Endothelial cell of umbilical vein (primary cell): Measurements from ENCODE around the gene ADRA2C. TPM values are rescaled to one million over a fixed set of nuclear protein-coding genes. Genes with fewer than 3 reads are reported as not detected.

Source experiments
- BruUV-seq: library from RNA; stranded (reverse); fragments of 400-500 nt; replicated peaks from 2 replicates; lab custom pipeline; 2021; lab: Mats Ljungman, UMichigan
- CTCF ChIA-PET: fragments of 300-600, 350-600 bp; sonication (Branson Sonifier 250); formaldehyde crosslinking; loops from one replicate; lab custom pipeline; 2021; ENCODE audit warnings: antibody characterized with exemption, inconsistent platforms; lab: Charles Lee
- POLR2A ChIA-PET: fragments of 300-600, 350-600 bp; sonication (Branson Sonifier 250); formaldehyde crosslinking; loops from one replicate; lab custom pipeline; 2021; ENCODE audit warnings: antibody characterized with exemption, inconsistent platforms; lab: Charles Lee
- DNase-seq: peaks from one replicate; pipeline ENCODE4 v3.0.0-alpha.2; 2011; ENCODE audit warnings: low read depth, low spot score
- FAIRE-seq: peaks from 2 replicates; lab custom pipeline; 2011; peaks lifted over from hg19 to GRCh38; lab: Jason Lieb, UNC
- H2AFZ ChIP-seq: 2 replicates; pipeline ENCODE4 v1.6.0; 2012; ENCODE audit warnings: low read depth, low read length, control low read depth, inconsistent platforms
- H3K27ac ChIP-seq: 2 replicates; pipeline ENCODE4 v1.5.1; 2011; ENCODE audit warnings: low read depth, mild to moderate bottlenecking, control low read depth, low read length, moderate library complexity; ENCODE audit not compliant: insufficient read depth
- H3K27me3 ChIP-seq, 2 experiments: 2 replicates each; pipeline versions ENCODE4 v1.6.0 to v1.6.1; 2011; ENCODE audit warnings: low read length in 2 of 2, mixed read lengths in 1 of 2; ENCODE audit not compliant: control insufficient read depth in 2 of 2, insufficient read depth in 2 of 2
- H3K36me3 ChIP-seq, 2 experiments: 2 replicates in 1 of 2; 3 replicates in 1 of 2; pipeline ENCODE4 v1.5.1; 2011; ENCODE audit warnings: low read length in 2 of 2, mild to moderate bottlenecking in 1 of 2, moderate library complexity in 1 of 2; ENCODE audit not compliant: control insufficient read depth in 2 of 2, insufficient read depth in 2 of 2; ENCODE audit errors: extremely low read depth in 1 of 2
- H3K4me1 ChIP-seq: 3 replicates; pipeline ENCODE4 v1.5.1; 2011; ENCODE audit warnings: mild to moderate bottlenecking, low read length; ENCODE audit not compliant: control insufficient read depth, insufficient read depth; ENCODE audit errors: extremely low read depth
- H3K4me2 ChIP-seq: 2 replicates; pipeline ENCODE4 v1.6.1; 2011; ENCODE audit warnings: low read length, control low read depth, mixed read lengths; ENCODE audit not compliant: insufficient read depth
- H3K4me3 ChIP-seq, 3 experiments: fragments of 200-600 bp in 1 of 3; sonication (generic), shearing (Covaris generic) in 1 of 3; replicated peaks in 1 of 3; 2 replicates each; pipeline ENCODE4 v1.5.1; 2011 to 2016; ENCODE audit warnings: control low read depth in 3 of 3, low read length in 3 of 3, mild to moderate bottlenecking in 2 of 3, inconsistent platforms in 1 of 3, low read depth in 1 of 3, moderate library complexity in 1 of 3; ENCODE audit not compliant: insufficient read depth in 1 of 3
- H3K79me2 ChIP-seq: 2 replicates; pipeline ENCODE4 v1.6.0; 2012; ENCODE audit warnings: low read length, inconsistent platforms; ENCODE audit not compliant: control insufficient read depth, insufficient read depth
- H3K9ac ChIP-seq: replicated peaks from 2 replicates; pipeline ENCODE3; 2011; ENCODE audit warnings: low read length, control low read depth; ENCODE audit not compliant: insufficient read depth; ENCODE audit errors: extremely low read depth
- H3K9me1 ChIP-seq: replicated peaks from 3 replicates; pipeline ENCODE4 v1.6.0; 2011; ENCODE audit warnings: mild to moderate bottlenecking, low read length; ENCODE audit not compliant: control insufficient read depth, insufficient read depth; ENCODE audit errors: extremely low read depth
- H3K9me3 ChIP-seq: replicated peaks from 2 replicates; pipeline ENCODE4 v1.5.1; 2012; ENCODE audit warnings: low read length, inconsistent platforms; ENCODE audit not compliant: control insufficient read depth, insufficient read depth
- H4K20me1 ChIP-seq: replicated peaks from 2 replicates; pipeline ENCODE3; 2011; ENCODE audit warnings: mild to moderate bottlenecking, low read length; ENCODE audit not compliant: control insufficient read depth, insufficient read depth; ENCODE audit errors: extremely low read depth
- EZH2 ChIP-seq: IDR thresholded peaks from 2 replicates; pipeline ENCODE4 v1.6.1; 2012; ENCODE audit warnings: borderline replicate concordance, low read depth, mild to moderate bottlenecking, moderate library complexity, low read length, inconsistent platforms; ENCODE audit not compliant: severe bottlenecking
- JUN ChIP-seq: IDR thresholded peaks from 2 replicates; pipeline ENCODE4 v1.6.1; 2011; ENCODE audit warnings: borderline replicate concordance, low read depth; ENCODE audit not compliant: insufficient read length, insufficient read depth
- MYC ChIP-seq: IDR thresholded peaks from one replicate; pipeline ENCODE4 v1.6.1; 2011; ENCODE audit warnings: mild to moderate bottlenecking, low read depth, low read length
- POLR2AphosphoS5 ChIP-seq: IDR thresholded peaks from 2 replicates; pipeline ENCODE4 v1.6.1; 2012; ENCODE audit warnings: low read depth, mild to moderate bottlenecking, control low read depth, low read length, moderate library complexity; ENCODE audit not compliant: insufficient read depth
- dilution Hi-C: fragments of 300-500 bp; cut with MboI; formaldehyde crosslinking; loops from one replicate; pipeline ENCODE4 v1.15.0; 2019; ENCODE audit warnings: low sequenced_read_pairs; ENCODE audit not compliant: extremely low pct_ligation_motif_present
- intact Hi-C: fragments of 100-400 bp; cut with micrococcal nuclease; formaldehyde crosslinking; loops from one replicate; pipeline ENCODE4 v1.10.0; 2022
- polyA plus RNA-seq, 4 experiments: library from polyadenylated mRNA; depleted of rRNA in 3 of 4; stranded (reverse) in 3 of 4; unstranded in 1 of 4; fragments of >200 nt; gene quantifications; 2 replicates each; pipeline versions ENCODE4 v1.2.1 to v1.2.3, GENCODE V29; 2011 to 2012; ENCODE audit warnings: missing spikeins in 1 of 4
- total RNA-seq: library from RNA; stranded (reverse); gene quantifications from 2 replicates; pipeline ENCODE4 v1.2.3, GENCODE V29; 2021

Gene ADRA2C
- total and polyA plus RNA-seq, 2 donors (not counting 3 experiments of a cell fraction or from before 2014, with no cell fraction given), result 0.03 to 0.40 TPM

- H3K9me1 ChIP-seq, result no peaks in the 10 kb centered on the region
- no peak overlapping the region for H2AFZ ChIP-seq
- no peaks in the 10 kb centered on the region for H3K9me3 ChIP-seq
- H3K79me2 ChIP-seq, result no peaks in the 10 kb centered on the region
- H3K4me2 ChIP-seq, result no peak overlapping the region
- H4K20me1 ChIP-seq, result no peaks in the 10 kb centered on the region
- ChIA-PET POLR2A (no interaction called here), CTCF (no interaction called here)
- no peak overlapping the region for H3K27ac ChIP-seq
- BruUV-seq, result no TSS peak
- dilution Hi-C loops, result no loop called here
- no peaks in the 10 kb centered on the region for H3K27me3 ChIP-seq
- H3K4me1 ChIP-seq, result no peaks in the 10 kb centered on the region
- TF ChIP-seq EZH2, result no peak
- TF ChIP-seq JUN, result no peak
- H3K4me3 ChIP-seq, result no peak overlapping the region
- H3K36me3 ChIP-seq, result no peaks in the 10 kb centered on the region
- DNase-seq (no peak), FAIRE-seq (no peak)
- H3K9ac ChIP-seq, result no peak overlapping the region
- intact Hi-C loops, result no loop called here
Observed at GRCh38 chr4:3719191-3719590, 47.0 kb upstream of the ADRA2C start.

GRCh38 chr4:3719836-3720235, 46.3 kb upstream of the ADRA2C start:
- H3K27ac ChIP-seq, result no peak overlapping the region
- H3K79me2 ChIP-seq, result no peaks in the 10 kb centered on the region
- DNase-seq (no peak), FAIRE-seq (no peak)
- intact Hi-C loops (no loop called here), dilution Hi-C loops (no loop called here)
- no peak overlapping the region for H3K9ac ChIP-seq
- H2AFZ ChIP-seq, result no peak overlapping the region
- H3K4me1 ChIP-seq, result no peaks in the 10 kb centered on the region
- no peaks in the 10 kb centered on the region for H3K9me1 ChIP-seq
- CTCF ChIA-PET, result no interaction called here
- no peaks in the 10 kb centered on the region for H3K36me3 ChIP-seq
- H3K4me2 ChIP-seq, result no peak overlapping the region
- POLR2A ChIA-PET, result no interaction called here
- H3K27me3 ChIP-seq, result no peaks in the 10 kb centered on the region
- H3K4me3 ChIP-seq, result no peak overlapping the region
- no peaks in the 10 kb centered on the region for H4K20me1 ChIP-seq
- TF ChIP-seq EZH2, result no peak
- no peak for TF ChIP-seq POLR2AphosphoS5
- no peak for TF ChIP-seq MYC
- no TSS peak for BruUV-seq
- H3K9me3 ChIP-seq, result no peaks in the 10 kb centered on the region
